ENCODE measurements around the gene MALT1.
"Not testable (repeated sequence)": the region's sequence is repeated elsewhere in the genome, so short reads cannot be mapped to it uniquely, and the experiment has no call there.

MALT1 gene

DNA sequence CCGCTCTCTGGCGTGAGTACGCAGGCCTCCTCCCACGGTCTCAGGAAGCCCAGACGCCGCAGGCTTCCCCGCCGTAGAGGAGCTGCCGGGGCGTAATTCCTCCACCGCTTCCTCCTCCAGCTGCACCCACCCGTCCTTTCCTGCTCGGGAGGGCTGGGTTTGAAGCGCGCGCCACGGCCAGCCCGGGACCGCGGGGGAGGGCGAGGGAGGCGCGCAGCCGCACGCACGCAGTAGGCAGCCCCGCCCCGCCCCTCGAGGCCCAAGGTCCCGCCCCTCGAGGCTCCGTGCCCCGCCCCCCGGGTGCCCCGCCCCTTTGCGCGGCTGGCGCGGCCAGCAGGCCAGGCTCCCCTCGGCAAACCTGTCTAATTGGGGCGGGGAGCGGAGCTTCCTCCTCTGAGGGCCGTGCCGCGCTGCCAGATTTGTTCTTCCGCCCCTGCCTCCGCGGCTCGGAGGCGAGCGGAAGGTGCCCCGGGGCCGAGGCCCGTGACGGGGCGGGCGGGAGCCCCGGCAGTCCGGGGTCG, at the start of gene MALT1:
Gene MALT1, plus strand, starts transcription at position 355 of the 521 bp plus-strand sequence. CDS start 179 bp downstream, outside the sequence.
- DNase-seq, result peak; percentile 97 to 99 (median 97)

GRCh38 chr18:58624011-58624410, 47.3 kb upstream of the MALT1 start:
- no peak for DNase-seq

DNA sequence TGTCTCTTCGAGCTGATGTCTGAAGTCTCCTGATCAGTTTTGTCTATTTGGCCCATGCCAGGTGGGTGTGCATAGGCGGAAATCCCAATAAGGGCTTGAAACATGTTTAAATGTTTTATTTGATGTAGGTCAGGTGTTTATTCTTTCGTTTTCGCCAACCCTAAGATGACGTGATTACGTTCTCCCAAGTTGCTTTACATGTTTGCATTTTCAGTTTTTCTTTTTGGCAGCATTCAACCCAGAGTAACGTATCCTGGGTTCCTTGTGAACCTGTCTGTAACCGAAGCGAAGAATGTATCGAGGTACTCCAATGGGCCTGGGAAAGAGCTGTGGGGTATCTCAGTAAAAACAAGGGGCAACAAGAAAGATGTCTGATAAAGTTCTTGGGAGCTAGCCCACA, 45.4 kb upstream of the MALT1 start:
- DNase-seq, result no peak

DNA sequence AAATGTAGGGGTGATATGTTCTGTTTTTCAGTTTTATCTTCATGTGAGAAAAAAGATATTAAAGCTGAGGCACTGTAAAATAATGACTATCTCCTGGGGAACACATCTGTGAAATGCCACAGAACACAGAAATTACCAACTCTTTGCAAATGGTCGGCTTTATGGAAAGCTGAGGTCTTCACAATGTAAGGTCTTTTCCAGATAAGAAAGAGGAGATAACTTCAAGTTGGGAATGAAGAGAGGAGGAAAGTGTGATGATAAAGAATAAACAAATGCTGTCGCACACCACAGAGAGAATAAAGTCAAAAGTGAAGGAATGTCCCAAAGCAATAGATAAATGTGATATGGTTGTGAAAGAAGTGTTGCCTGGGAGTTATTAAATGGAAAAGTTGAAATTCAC, 41.2 kb upstream of the MALT1 start:
- DNase-seq, result no peak

DNA sequence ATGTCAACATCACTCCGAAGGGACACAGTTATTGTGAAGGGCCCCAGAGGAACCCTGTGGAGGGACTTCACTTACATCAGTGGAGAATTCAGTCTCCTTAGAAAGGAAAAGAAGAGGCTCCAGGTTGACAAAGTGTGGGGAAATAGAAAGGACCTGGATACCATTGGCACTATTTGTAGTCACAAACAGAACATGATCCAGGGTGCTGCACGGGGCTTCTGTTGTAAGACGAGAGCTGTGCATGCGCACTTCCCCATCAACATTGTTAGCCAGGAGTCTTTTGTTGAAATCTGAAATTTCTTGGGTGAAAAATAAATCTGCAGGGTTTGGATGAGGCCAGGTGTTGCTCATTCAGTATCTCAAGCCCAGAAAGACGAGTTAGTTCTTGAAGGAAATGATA, 40.0 kb upstream of the MALT1 start:
- DNase-seq, result no peak

DNA sequence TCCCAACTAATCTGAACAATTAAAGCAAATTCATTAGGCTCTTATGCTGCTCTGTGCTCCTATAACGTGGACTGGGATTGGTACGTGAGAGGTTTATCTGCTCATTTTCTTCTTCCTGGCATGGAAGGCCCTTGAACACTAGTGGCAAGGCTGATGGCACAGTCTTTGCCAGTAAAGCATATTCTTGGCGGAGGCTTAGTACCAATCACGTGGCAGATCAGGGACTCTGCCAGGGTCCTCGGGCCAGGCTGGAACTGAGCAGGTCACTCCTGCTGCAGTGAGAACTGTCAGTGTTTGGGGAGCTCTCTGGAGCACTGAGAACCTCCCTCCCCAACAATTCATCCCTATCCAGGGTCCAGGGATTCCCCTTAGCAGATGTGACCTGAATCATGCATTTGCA, 38.7 kb upstream of the MALT1 start:
- no peak for DNase-seq

GRCh38 chr18:58633874-58634273, 37.4 kb upstream of the MALT1 start:
- DNase-seq, result peak in 1 of 3 donors; percentile 27

- DNase-seq, result no peak
Observed at GRCh38 chr18:58635891-58636290, 35.4 kb upstream of the MALT1 start.

GRCh38 chr18:58637197-58637596, 34.1 kb upstream of the MALT1 start:
- no peak for DNase-seq

GRCh38 chr18:58637946-58638345, 33.3 kb upstream of the MALT1 start:
- no peak for DNase-seq

DNA sequence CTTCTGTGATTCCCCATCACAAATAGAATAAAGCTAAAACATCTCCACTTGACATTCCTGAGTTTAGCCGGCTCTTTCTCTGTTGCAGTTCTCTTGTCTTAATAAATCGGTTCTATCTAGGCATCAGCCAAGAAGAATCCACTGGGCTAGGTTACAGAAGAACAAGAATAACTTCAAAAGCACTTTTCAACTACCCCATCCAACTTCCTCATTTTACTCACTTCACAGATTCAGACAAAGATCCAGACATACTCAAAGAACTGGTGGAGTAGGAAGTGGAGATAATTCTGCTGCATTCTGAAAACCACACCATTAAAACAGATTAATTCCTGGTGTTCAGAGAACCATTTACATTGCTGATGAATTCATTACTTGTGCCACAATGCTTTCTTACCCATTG, 32.8 kb upstream of the MALT1 start:
- DNase-seq, result peak; percentile 32 to 64 (median 59)

- DNase-seq, result no peak
Observed at GRCh38 chr18:58639237-58639636, 32.0 kb upstream of the MALT1 start.

- peak in 2 of 3 donors; percentile 38 to 53 for DNase-seq
Observed at GRCh38 chr18:58639751-58640427, 31.4 kb upstream of the MALT1 start.

DNA sequence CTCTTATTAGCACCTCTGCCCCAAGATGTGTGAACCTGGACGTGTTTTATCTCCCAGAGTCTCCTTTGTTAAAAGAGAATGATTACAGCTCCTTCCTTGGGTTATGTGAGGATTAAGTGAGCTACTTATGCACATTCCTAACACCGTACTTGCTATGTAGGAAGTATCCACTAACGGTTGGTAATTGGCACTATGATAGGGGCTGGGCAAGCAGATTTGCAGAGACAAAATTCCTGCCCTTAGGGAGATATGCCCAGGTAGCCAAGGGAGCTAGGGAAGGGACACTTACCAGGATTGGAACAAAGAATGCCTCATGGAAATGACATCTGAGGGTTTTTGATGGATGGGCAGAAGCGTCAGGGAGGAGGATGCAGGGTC, 30.8 kb upstream of the MALT1 start:
- DNase-seq, result no peak

DNA sequence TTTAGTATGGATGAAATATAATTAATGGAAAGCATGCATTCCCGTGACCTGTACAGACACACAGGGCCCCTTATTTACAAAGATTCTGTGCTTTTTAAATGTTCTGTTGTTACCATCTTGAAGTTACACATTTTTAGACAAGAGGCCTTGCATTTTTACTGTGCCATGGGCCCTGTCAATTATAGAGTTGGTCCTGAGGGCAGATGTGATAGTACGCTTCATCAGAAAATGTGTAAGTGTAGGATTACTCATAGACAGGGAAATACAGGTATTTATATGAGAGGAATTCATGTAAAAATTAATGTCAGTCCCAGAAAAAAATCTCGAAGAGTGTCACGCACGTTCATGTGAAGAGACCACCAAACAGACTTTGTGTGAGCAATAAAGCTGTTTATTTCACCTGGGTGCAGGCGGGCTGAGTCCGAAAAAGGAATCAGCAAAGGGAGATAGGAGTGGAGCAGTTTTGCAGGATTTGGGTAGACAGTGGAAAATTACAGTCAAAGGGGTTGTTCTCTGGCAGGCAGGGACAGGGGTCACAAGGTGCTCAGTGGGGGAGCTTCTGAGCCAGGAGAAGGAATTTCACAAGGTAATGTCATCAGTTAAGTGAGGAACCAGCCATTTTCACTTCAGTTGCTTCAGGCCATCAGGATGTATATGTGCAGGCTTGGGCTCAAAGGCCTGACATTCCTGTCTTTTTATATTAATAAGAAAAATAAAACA, 30.2 kb upstream of the MALT1 start:
- no peak for DNase-seq

GRCh38 chr18:58643557-58643956, 27.7 kb upstream of the MALT1 start:
- not testable (repeated sequence) for DNase-seq

- DNase-seq, result no peak
Observed at GRCh38 chr18:58645398-58645797, 25.9 kb upstream of the MALT1 start.

DNA sequence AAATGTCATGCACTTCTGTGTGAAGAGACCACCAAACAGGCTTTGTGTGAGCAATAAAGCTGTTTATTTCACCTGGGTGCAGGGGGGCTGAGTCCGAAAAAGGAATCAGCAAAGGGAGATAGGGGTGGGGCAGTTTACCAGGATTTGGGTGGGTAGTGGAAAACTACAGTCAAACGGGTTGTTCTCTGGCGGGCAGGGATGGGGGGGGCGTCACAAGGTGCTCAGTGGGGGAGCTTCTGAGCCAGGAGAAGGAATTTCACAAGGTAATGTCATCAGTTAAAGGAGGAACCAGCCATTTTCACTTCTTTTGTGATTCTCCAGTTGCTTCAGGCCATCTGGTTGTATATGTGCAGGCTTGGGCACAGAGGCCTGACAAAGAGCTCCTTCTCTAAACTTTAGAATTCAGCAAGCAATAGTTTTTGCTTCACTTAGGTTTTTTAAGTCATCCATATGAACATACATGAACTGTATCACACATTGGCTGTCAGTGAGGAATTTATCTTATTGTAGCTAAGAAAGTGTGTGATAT, 24.9 kb upstream of the MALT1 start:
- DNase-seq, result no peak

- DNase-seq, result peak; percentile 74 to 89 (median 84)
Observed at GRCh38 chr18:58649966-58650816, 21.1 kb upstream of the MALT1 start.

- not testable (repeated sequence) for DNase-seq
Observed at GRCh38 chr18:58650830-58651229, 20.4 kb upstream of the MALT1 start.

- DNase-seq, result peak in 1 of 3 donors; percentile 24
Observed at GRCh38 chr18:58653144-58653722, 18.0 kb upstream of the MALT1 start.

DNA sequence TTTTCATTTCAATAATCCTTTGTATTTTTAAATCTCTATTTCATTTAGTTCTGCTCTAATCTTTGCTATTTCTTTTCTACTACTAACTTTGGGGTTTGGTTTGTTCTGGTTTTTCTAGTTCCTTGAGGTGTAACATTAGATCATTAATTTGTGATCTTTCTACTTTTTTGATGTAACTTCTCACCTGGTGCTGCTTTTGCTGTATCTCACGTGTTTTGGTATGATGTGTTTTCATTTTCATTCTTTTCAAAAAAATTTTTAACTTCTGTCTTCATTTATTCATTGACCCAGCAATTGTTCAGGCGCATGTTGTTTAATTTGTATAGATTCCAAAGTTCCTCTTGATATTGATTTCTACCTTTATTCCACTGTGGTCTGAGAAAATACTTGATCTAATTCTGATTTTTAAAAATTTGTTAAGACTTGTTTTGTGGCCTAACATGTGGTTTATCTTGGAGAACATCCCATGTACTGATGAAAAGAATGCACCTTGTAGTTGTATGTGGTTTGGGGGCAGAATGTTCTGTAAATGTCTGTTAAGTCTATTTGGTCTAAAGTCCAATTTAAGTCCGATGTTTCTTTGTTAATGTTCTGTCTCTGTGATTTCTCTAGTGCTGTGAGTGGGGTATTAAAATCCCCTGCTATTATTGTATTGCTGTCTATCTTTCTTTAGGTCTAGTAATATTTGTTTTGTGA, 17.3 kb upstream of the MALT1 start:
- no peak for DNase-seq

Data from suppressor macrophage treated with lipopolysaccharide for 1 hour (primary cell).